ENCODE results near the gene TOR3A.

DNA sequence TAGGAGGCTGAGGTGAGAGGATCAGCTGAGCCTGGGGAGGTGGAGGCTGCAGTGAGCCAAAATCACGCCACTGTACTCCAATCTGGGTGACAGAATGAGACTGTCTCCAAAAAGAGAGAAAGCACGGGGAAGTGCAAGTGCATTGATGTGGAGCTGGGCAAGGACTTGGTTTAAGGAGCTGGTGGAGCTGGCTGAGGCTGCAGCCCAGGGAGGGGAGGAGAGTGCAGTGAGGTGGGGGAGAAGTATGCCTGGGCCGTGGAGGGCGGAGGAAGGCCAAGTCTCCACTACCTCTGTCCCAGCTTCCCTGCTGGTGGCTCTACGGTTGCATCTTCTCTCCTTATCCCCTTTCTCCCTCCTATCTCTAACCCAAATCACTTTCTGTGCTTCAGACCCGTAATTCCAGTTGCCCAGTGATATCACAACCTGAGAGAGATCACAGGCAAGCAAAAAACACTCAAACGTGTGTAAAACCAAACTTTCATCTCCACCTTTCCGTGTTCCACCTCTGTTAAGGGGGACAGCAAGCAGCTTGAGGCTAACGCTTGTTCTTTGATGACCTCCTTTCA, 11.1 kb downstream of the TOR3A start:
- TF ChIP-seq, protein P1, sequence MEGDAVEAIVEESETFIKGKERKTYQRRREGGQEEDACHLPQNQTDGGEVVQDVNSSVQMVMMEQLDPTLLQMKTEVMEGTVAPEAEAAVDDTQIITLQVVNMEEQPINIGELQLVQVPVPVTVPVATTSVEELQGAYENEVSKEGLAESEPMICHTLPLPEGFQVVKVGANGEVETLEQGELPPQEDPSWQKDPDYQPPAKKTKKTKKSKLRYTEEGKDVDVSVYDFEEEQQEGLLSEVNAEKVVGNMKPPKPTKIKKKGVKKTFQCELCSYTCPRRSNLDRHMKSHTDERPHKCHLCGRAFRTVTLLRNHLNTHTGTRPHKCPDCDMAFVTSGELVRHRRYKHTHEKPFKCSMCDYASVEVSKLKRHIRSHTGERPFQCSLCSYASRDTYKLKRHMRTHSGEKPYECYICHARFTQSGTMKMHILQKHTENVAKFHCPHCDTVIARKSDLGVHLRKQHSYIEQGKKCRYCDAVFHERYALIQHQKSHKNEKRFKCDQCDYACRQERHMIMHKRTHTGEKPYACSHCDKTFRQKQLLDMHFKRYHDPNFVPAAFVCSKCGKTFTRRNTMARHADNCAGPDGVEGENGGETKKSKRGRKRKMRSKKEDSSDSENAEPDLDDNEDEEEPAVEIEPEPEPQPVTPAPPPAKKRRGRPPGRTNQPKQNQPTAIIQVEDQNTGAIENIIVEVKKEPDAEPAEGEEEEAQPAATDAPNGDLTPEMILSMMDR (IDR thresholded peaks at IDR 0.05; ENCODE audit: low read depth, low read length, poor library complexity, severe bottlenecking): no peak
- TF ChIP-seq EZH2phosphoT487 (IDR thresholded peaks at IDR 0.05; ENCODE audit: borderline replicate concordance, low read length): no peak

Measured in DOHH2 (cell line).